Adrenal gland (tissue), 12 donors: Measurements from ENCODE around the gene MYH9. TPM values are rescaled to one million over a fixed set of nuclear protein-coding genes. Genes with fewer than 3 reads are reported as not detected.

Experiments
- DNase-seq, 7 donors: peaks; one replicate each; pipeline ENCODE4 v3.0.0-alpha.2; 2019 to 2020
- H3K27ac ChIP-seq, 5 donors: fragments of 200-600 bp; sonication (generic) in 4 of 5; 1 replicate in 3 of 5; 2 replicates in 2 of 5; pipeline versions ENCODE4 v1.5.1 to v1.8.0; 2016 to 2020; ENCODE audit warnings: mild to moderate bottlenecking in 1 of 5
- H3K27me3 ChIP-seq: fragments of 200-600 bp; 2 replicates; pipeline ENCODE4 v1.8.0; 2021
- H3K36me3 ChIP-seq, 2 donors: fragments of 200-600 bp; replicated peaks in 1 of 2; 1 replicate in 1 of 2; 2 replicates in 1 of 2; pipeline versions ENCODE4 v1.5.1 to v1.8.0; 2018 to 2022
- H3K4me1 ChIP-seq, 2 donors: fragments of 200-600 bp; replicated peaks in 1 of 2; 1 replicate in 1 of 2; 2 replicates in 1 of 2; pipeline versions ENCODE4 v1.5.1 to v1.8.0; 2018 to 2021
- H3K4me3 ChIP-seq, 4 donors: fragments of 200-600 bp; sonication (generic) in 3 of 4; one replicate each; pipeline ENCODE4 v1.5.1; 2016 to 2018
- H3K9me3 ChIP-seq, 3 donors: fragments of 200-600 bp; sonication (generic) in 1 of 3; replicated peaks in 1 of 3; 1 replicate in 2 of 3; 2 replicates in 1 of 3; pipeline versions ENCODE4 v1.5.1 to v1.8.0; 2016 to 2021
- CTCF ChIP-seq, 6 experiments: fragments of 450-650 bp in 4 of 6; fragments of 200-600 bp in 2 of 6; sonication (generic) in 1 of 6; IDR thresholded peaks; 1 replicate in 5 of 6; 2 replicates in 1 of 6; pipeline versions ENCODE4 v1.5.1 to v1.8.0; 2016 to 2021; ENCODE audit warnings: antibody characterized with exemption in 6 of 6, mild to moderate bottlenecking in 2 of 6, moderate library complexity in 1 of 6
- POLR2A ChIP-seq, 2 donors: fragments of 450-650 bp; IDR thresholded peaks; one replicate each; pipeline ENCODE4 v1.6.1; 2017; ENCODE audit warnings: antibody characterized with exemption in 2 of 2, mild to moderate bottlenecking in 2 of 2, moderate library complexity in 1 of 2
- WGBS, 4 donors: extraction: QIAGEN DNeasy Blood & Tissue Kit in 2 of 4; methylation state at CpG; one replicate each; pipeline versions ENCODE4 v1.1.5 to v1.1.7; 2013 to 2017; 5-methylcytosine and 5-hydroxymethylcytosine counted together
- intact Hi-C, 2 donors: fragments of 100-400 bp; cut with DNase I; formaldehyde crosslinking; loops; one replicate each; pipeline versions ENCODE4 v1.14.1 to v1.15.0; 2022 to 2023
- polyA plus RNA-seq, 3 donors: library from polyadenylated mRNA; stranded (reverse); fragments of 200-250 nt in 2 of 3; fragments of 350-450 nt in 1 of 3; fragmentation: Illumina TruSeq in 1 of 3; extraction: RNeasy Lipid Tissue Mini Kit (QIAGEN cat#74804) in 1 of 3; gene quantifications; one replicate each; pipeline ENCODE4 v1.2.3, GENCODE V29; 2013 to 2014
- total RNA-seq, 9 donors: library from RNA; depleted of rRNA in 4 of 9; stranded (reverse); fragments of >200 nt in 4 of 9; fragments of 120-200 nt in 1 of 9; fragmentation: NEBNext Ultra II Directional in 1 of 9; extraction: Animal tissue kit (Norgen Biotek cat#: 25700) in 1 of 9; gene quantifications; one replicate each; pipeline versions ENCODE4 v1.1.0 to v1.2.4, GENCODE V29; 2013 to 2023
- donor health status: healthy with polysubstance abuse.
- donor health status: Bipolar disorder and iron deficiency.
- donor health status: DM: yes; HTN: yes; CAD: no.
- donor health status: DM: no; HTN: no; CAD: no.
- donor health status: DM: no; HTN: no; CAD: no.
- donor health status: DM: yes; HTN: yes; CAD: no.

The MYH9 gene
- total and polyA plus RNA-seq, 12 donors = 96.2 to 427 (median 319) TPM

- intact Hi-C loops = no loop called here
- no peaks in the 10 kb centered on the region for H3K27me3 ChIP-seq
- H3K4me1 ChIP-seq = peaks cover 56 to 88% of the 10 kb centered on the region in 2 donors
- peaks cover 0 to 65% of the 10 kb centered on the region in 2 donors for H3K36me3 ChIP-seq
- DNase-seq = peak; percentile 75 to 86 (median 81)
- peak overlapping the region; percentile 15 to 97 (median 92) for H3K27ac ChIP-seq
- TF ChIP-seq POLR2A (IDR thresholded peaks at IDR 0.05) (no peak), CTCF (IDR thresholded peaks at IDR 0.05) (no peak)
- H3K4me3 ChIP-seq = no peak overlapping the region
- H3K9me3 ChIP-seq = no peaks in the 10 kb centered on the region
- 49 to 58% (median 53%) methylated on average over 18 to 26 of the region's 26 CpGs for WGBS, 4 donors
Measured at GRCh38 chr22:36336246-36337182, 51.3 kb downstream of the MYH9 start.

GRCh38 chr22:36335621-36336020 lies 52.1 kb downstream of the MYH9 start:
- Histone ChIP-seq H3K4me3 (no peak overlapping the region), H3K27ac (peak overlapping the region in 4 of 5 donors; percentile 31 to 97 (median 94)), H3K4me1 (peaks cover 65 to 92% of the 10 kb centered on the region in 2 donors), H3K36me3 (peaks cover 0 to 56% of the 10 kb centered on the region in 2 donors), H3K9me3 (no peaks in the 10 kb centered on the region), H3K27me3 (no peaks in the 10 kb centered on the region)
- intact Hi-C loops = no loop called here
- no peak for DNase-seq
- 43 to 59% (median 52%) methylated on average over 7 to 9 of the region's 9 CpGs for WGBS, 4 donors
- TF ChIP-seq CTCF (IDR thresholded peaks at IDR 0.05) (no peak), POLR2A (IDR thresholded peaks at IDR 0.05) (no peak)

GRCh38 chr22:36334821-36335603 lies 52.8 kb downstream of the MYH9 start:
- WGBS, 4 donors = 42 to 68% (median 49%) methylated on average over 10 to 17 of the region's 17 CpGs
- H3K4me1 ChIP-seq = peaks cover 71 to 97% of the 10 kb centered on the region in 2 donors
- peak in 6 of 7 donors; percentile 72 to 78 (median 76) for DNase-seq
- H3K9me3 ChIP-seq = no peaks in the 10 kb centered on the region
- TF ChIP-seq POLR2A (IDR thresholded peaks at IDR 0.05) (peak in 1 of 2 donors; percentile 38), CTCF (IDR thresholded peaks at IDR 0.05) (no peak)
- intact Hi-C loops = no loop called here
- no peak overlapping the region for H3K4me3 ChIP-seq
- H3K27ac ChIP-seq = peak overlapping the region in 4 of 5 donors; percentile 31 to 97 (median 94)
- peaks cover 0 to 50% of the 10 kb centered on the region in 2 donors for H3K36me3 ChIP-seq
- no peaks in the 10 kb centered on the region for H3K27me3 ChIP-seq
